ENCODE results near the gene PCNT. TPM values are rescaled to one million over a fixed set of nuclear protein-coding genes. Genes with fewer than 3 reads are reported as not detected.
A peak's percentile ranks its signal among the peaks of the same experiment; 100 is the strongest.

Gene PCNT
- total and polyA plus RNA-seq, 9 of the 15 experiments (the other 6 are each of a cell fraction or from before 2014, with no cell fraction given) = 9.1 to 53.5 (median 31.3) TPM

DNA sequence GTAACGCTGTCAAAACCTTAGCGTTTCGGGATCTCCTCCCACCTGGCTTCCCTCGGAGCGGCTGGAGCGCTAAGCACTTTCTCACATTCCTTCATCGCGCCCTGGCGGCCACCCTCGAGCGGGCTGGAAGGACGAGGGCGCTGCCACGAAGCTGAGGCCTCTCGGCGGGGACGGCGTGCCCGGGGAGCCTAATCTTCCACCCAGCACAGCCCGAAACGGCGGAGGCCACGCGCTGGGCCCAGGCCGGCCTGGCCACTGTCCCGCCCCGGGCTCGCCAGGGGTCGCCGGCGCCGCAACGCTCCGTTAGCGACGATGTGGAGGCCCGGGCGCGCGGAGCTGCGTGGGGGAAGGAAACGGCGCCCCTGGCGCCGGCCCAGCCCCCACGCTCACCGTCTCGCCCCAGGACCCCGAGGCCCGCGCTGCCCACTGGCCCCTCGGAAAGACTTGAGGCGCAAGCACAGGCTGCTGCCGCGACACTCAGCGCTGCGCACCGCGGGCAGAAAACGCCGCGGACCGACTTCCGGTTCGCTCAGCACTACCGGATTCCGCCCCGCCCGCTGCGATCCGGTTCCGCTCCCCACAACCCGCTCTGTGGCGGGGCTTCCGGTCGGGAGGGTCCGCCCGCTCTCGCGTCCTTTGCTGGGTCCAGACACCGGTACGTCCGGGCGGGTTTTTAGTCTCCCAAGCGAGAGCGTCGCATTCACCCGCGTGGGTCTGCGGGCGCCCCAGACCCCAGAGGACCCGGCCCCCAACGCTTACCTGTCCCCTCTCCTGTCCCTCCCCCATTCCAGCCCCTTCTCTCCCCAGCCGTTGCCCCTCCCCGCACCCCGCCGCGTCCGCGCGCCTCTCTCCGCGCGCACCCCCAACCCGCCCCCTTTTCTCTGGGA, 38.0 kb upstream of the PCNT start, which contains the start of gene YBEY (continued):
- TF ChIP-seq, protein P1, sequence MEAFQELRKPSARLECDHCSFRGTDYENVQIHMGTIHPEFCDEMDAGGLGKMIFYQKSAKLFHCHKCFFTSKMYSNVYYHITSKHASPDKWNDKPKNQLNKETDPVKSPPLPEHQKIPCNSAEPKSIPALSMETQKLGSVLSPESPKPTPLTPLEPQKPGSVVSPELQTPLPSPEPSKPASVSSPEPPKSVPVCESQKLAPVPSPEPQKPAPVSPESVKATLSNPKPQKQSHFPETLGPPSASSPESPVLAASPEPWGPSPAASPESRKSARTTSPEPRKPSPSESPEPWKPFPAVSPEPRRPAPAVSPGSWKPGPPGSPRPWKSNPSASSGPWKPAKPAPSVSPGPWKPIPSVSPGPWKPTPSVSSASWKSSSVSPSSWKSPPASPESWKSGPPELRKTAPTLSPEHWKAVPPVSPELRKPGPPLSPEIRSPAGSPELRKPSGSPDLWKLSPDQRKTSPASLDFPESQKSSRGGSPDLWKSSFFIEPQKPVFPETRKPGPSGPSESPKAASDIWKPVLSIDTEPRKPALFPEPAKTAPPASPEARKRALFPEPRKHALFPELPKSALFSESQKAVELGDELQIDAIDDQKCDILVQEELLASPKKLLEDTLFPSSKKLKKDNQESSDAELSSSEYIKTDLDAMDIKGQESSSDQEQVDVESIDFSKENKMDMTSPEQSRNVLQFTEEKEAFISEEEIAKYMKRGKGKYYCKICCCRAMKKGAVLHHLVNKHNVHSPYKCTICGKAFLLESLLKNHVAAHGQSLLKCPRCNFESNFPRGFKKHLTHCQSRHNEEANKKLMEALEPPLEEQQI (IDR thresholded peaks at IDR 0.05) = no peak
- peak in 1 of 2 experiments; percentile 97; a peak in 2 of 4 replicates for TF ChIP-seq TRIM24 (IDR thresholded peaks at IDR 0.05)
- TF ChIP-seq TEAD1 (CRISPR knock-in tag; IDR thresholded peaks at IDR 0.05) = peak; percentile 65 to 95; a peak in 2 of 4 replicates
- TF ChIP-seq, protein P2, sequence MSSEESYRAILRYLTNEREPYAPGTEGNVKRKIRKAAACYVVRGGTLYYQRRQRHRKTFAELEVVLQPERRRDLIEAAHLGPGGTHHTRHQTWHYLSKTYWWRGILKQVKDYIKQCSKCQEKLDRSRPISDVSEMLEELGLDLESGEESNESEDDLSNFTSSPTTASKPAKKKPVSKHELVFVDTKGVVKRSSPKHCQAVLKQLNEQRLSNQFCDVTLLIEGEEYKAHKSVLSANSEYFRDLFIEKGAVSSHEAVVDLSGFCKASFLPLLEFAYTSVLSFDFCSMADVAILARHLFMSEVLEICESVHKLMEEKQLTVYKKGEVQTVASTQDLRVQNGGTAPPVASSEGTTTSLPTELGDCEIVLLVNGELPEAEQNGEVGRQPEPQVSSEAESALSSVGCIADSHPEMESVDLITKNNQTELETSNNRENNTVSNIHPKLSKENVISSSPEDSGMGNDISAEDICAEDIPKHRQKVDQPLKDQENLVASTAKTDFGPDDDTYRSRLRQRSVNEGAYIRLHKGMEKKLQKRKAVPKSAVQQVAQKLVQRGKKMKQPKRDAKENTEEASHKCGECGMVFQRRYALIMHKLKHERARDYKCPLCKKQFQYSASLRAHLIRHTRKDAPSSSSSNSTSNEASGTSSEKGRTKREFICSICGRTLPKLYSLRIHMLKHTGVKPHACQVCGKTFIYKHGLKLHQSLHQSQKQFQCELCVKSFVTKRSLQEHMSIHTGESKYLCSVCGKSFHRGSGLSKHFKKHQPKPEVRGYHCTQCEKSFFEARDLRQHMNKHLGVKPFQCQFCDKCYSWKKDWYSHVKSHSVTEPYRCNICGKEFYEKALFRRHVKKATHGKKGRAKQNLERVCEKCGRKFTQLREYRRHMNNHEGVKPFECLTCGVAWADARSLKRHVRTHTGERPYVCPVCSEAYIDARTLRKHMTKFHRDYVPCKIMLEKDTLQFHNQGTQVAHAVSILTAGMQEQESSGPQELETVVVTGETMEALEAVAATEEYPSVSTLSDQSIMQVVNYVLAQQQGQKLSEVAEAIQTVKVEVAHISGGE (CRISPR knock-in tag; IDR thresholded peaks at IDR 0.05) = peak; percentile 95 to 99 (median 99)
- peak; percentile 86 for TF ChIP-seq HCFC1 (IDR thresholded peaks at IDR 0.05; ENCODE audit: low read depth, low read length)
- peak; percentile 82 for TF ChIP-seq CREM (IDR thresholded peaks at IDR 0.05; ENCODE audit: low read depth)
- TF ChIP-seq, protein P3, sequence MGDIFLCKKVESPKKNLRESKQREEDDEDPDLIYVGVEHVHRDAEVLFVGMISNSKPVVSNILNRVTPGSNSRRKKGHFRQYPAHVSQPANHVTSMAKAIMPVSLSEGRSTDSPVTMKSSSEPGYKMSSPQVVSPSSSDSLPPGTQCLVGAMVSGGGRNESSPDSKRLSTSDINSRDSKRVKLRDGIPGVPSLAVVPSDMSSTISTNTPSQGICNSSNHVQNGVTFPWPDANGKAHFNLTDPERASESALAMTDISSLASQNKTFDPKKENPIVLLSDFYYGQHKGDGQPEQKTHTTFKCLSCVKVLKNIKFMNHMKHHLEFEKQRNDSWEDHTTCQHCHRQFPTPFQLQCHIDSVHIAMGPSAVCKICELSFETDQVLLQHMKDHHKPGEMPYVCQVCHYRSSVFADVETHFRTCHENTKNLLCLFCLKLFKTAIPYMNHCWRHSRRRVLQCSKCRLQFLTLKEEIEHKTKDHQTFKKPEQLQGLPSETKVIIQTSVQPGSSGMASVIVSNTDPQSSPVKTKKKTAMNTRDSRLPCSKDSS (IDR thresholded peaks at IDR 0.05; ENCODE audit: low read depth, partially characterized antibody) = no peak
- TF ChIP-seq ZNF143 (CRISPR knock-in tag; IDR thresholded peaks at IDR 0.05) = peak; percentile 58
- peak; percentile 59; the same call in 1 of the 2 replicates for TF ChIP-seq IRF2 (CRISPR knock-in tag; IDR thresholded peaks at IDR 0.05)
- TF ChIP-seq NCOA6 (IDR thresholded peaks at IDR 0.05) = no peak
- no peak for TF ChIP-seq MECOM (CRISPR knock-in tag; IDR thresholded peaks at IDR 0.05)
- peak; percentile 86; the same call in 1 of the 2 replicates for TF ChIP-seq ZNF282 (CRISPR knock-in tag; IDR thresholded peaks at IDR 0.05)
- TF ChIP-seq, protein P4, sequence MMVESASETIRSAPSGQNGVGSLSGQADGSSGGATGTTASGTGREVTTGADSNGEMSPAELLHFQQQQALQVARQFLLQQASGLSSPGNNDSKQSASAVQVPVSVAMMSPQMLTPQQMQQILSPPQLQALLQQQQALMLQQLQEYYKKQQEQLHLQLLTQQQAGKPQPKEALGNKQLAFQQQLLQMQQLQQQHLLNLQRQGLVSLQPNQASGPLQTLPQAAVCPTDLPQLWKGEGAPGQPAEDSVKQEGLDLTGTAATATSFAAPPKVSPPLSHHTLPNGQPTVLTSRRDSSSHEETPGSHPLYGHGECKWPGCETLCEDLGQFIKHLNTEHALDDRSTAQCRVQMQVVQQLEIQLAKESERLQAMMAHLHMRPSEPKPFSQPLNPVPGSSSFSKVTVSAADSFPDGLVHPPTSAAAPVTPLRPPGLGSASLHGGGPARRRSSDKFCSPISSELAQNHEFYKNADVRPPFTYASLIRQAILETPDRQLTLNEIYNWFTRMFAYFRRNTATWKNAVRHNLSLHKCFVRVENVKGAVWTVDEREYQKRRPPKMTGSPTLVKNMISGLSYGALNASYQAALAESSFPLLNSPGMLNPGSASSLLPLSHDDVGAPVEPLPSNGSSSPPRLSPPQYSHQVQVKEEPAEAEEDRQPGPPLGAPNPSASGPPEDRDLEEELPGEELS (CRISPR knock-in tag; IDR thresholded peaks at IDR 0.05; ENCODE audit: borderline replicate concordance) = peak; percentile 92; the same call in 1 of the 2 replicates
- TF ChIP-seq NCOA2 (IDR thresholded peaks at IDR 0.05; ENCODE audit: partially characterized antibody in 2 of 2) = no peak
- TF ChIP-seq, protein P5, sequence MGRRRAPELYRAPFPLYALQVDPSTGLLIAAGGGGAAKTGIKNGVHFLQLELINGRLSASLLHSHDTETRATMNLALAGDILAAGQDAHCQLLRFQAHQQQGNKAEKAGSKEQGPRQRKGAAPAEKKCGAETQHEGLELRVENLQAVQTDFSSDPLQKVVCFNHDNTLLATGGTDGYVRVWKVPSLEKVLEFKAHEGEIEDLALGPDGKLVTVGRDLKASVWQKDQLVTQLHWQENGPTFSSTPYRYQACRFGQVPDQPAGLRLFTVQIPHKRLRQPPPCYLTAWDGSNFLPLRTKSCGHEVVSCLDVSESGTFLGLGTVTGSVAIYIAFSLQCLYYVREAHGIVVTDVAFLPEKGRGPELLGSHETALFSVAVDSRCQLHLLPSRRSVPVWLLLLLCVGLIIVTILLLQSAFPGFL (CRISPR knock-in tag; IDR thresholded peaks at IDR 0.05) = no peak; the same call in 1 of the 2 replicates
